Measurements from ENCODE around the gene RFX2.
A peak's percentile ranks its signal among the peaks of the same experiment; 100 is the strongest.

The RFX2 gene

DNA sequence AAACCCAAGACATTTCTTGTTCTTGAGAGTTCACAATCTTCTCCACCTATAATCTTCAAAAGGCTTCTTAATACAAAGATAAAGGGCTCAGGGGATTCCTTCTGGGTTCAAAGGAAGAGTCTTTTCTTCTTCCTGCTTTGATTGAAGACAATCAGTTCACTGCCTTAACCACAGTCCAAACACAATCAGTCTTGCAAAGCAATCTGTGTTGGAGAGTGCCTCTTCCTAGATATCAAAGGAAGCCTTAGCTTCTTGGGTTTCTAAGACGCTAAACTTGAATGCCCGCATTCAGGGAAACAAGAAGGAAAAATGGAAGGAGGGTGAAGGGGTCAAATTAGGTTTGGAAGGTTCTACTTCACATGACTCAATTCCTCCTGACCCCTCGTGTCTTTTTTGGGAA lies 159.6 kb downstream of the RFX2 start:
- no peak for DNase-seq

DNA sequence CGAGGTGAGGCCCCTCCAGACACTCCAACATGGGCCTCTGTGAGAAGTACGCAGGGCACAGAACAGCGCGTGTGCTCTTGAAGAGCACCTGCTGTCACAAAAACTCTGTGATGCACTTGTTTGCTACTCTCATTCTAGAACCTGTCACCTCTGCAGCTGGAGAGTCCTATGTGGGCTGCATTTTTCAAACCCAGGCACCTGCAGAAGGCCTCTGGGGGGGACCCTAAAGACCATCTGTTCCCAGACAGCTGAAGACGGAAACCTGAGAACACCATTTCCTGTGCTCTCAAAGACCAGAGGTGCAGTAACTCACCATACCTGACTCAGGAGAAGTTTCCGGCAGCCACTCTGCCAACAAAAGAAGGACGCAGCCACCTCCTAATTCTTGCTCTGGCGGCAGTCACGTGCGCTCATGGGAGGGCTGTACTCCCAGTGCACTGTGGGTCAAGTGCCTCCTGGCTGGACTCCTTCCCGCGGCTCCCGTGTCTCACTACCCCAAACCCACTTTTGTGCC lies 160.5 kb downstream of the RFX2 start:
- DNase-seq, result no peak

DNA sequence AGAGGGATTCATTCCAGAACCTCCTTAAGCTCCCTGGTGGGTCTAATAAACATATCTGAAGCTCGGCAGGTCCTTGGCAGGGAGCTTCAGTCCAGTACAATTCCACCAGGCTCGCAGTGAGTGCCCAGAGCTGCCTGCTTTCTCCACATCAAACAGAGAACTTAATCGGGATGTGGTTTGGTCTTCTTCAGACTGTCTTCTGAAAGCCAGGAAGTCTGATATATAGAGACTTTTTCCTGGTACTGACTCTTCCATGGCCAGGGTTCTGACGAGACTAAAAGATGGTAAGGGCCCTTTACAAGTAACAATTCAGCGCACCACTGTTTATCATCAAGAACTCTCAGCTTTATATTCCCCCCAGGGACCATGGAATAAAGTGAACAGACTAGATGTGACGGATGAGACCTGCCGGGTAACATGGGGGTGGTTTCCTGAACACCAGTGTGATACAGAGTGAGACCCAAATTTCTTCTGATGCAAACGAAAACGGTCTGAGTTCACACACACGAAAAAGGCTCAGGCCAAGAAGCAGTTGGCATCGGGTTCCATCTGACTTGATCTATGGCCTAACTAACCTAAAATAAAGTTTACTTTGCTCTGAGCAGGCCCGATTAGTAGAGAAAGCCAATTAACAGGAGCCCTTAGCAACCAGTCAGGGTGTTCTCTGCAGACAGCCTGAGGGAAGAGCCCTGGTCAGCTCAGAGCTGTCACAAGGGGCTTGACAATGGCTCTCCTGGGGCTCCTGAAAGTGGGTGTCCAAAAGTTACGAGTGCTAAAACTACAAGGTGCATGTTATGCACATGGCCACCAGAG lies 161.3 kb downstream of the RFX2 start:
- no peak for DNase-seq

DNA sequence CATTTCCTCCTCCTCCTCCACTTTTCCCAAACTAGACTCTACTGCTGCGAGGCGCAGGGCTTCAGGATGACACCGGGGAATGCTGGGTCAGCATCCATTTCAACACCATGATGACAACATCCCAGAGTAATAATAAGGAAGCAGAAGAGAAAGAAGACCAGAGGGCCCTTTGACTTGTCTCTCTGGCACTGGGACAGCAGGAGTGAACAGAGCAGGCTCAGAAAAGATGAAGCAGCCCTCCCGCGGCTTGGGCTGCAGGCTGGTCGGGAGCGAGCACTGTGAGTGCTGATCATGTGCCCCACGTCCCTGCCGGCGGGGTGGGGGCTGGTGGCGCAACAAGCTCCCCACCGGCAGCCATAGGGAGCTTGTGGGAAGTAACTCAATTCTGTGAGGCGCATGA lies 162.9 kb downstream of the RFX2 start:
- peak; percentile 92 for DNase-seq

DNA sequence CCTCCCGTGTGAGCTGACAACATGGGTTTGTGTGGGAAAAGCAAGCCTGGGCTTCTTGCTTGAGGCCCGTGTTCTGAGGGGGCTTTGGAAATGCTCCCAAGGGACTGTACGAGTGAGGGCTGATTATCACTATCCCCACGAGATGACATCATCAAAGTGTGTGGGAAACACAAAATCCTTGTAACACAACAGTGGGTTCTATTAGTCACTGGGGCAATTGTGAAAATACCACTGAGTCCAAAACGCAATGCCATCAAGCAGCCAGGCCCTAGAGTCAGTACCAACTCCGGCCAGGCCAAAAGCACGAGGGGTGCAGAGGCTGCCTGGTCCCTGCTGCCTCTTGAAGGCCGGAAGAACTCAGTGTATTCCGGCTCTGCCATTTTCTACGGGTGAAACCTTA lies 166.7 kb downstream of the RFX2 start:
- no peak for DNase-seq
